ENCODE data around the gene ACAA2. TPM values are rescaled to one million over a fixed set of nuclear protein-coding genes. Genes with fewer than 3 reads are reported as not detected.

Gene ACAA2
- total and polyA plus RNA-seq, 10 of the 15 experiments (the other 5 are each of a cell fraction or from before 2014, with no cell fraction given), result 43.1 to 134 (median 64.6) TPM

GRCh38 chr18:49862656-49863385, 49.5 kb upstream of the ACAA2 start:
- intact Hi-C loops (cut with micrococcal nuclease; ENCODE audit: unreplicated experiment) (loop anchor here (10.0 kb wide), 1 partner anchor 342 kb away; no protein-coding TSS in a partner anchor), in situ Hi-C loops (cut with MboI) (no loop called here)
- ChIA-PET RAD21 (ENCODE audit: unreplicated experiment) (interaction anchor here (0.5 to 3.2 kb wide), 3 partner anchors 353 to 1754 kb away, joined by 3 to 15 read pairs (median 4); no protein-coding TSS in a partner anchor), POLR2A (no interaction called here), CTCF (interaction anchor here (0.6 to 10.0 kb wide), 8 partner anchors 10 to 566 kb away, joined by 3 to 177 read pairs (median 3); no protein-coding TSS in a partner anchor), SMC1A (ENCODE audit: uncharacterized antibody, unreplicated experiment) (interaction anchor here (0.8 to 8.7 kb wide), 2 partner anchors 131 to 352 kb away, joined by 3 to 63 read pairs; no protein-coding TSS in a partner anchor)
- H3K9me3 ChIP-seq (replicated peaks; ENCODE audit: control insufficient read depth, insufficient read depth, low read length), result no peaks in the 10 kb centered on the region
- no peaks in the 10 kb centered on the region for H3K36me3 ChIP-seq (ENCODE audit: control insufficient read depth in 2 of 2, insufficient read depth in 2 of 2, low read length in 1 of 2)
- WGBS (ENCODE audit: insufficient coverage, insufficient replicate concordance, low lambda C conversion rate, missing lambda C conversion rate), result 47% methylated on average over 13 of the region's 13 CpGs
- H3K27ac ChIP-seq (ENCODE audit: control insufficient read depth, insufficient read depth), result no peak overlapping the region
- H3K79me2 ChIP-seq (ENCODE audit: control insufficient read depth, insufficient read depth, low read length), result no peaks in the 10 kb centered on the region
- BruUV-seq (replicated peaks), result no TSS peak
- H3K4me3 ChIP-seq, result no peak overlapping the region
- no peaks in the 10 kb centered on the region for H3K4me1 ChIP-seq (ENCODE audit: control insufficient read depth, insufficient read depth, low read length)
- DNase-seq (ENCODE audit: low read depth, low spot score) (no peak), FAIRE-seq (no peak), ATAC-seq (no peak)
- no peaks in the 10 kb centered on the region; the same call in 1 of the 2 replicates for H4K20me1 ChIP-seq (ENCODE audit: control insufficient read depth, insufficient read depth)
- no peaks in the 10 kb centered on the region; a peak in 2 of 4 replicates for H3K27me3 ChIP-seq (replicated peaks in 1 of 2; ENCODE audit: control insufficient read depth in 2 of 2, insufficient read depth in 2 of 2, low read length in 1 of 2)
- H3K9ac ChIP-seq (ENCODE audit: control insufficient read depth, insufficient read depth, low read length), result no peak overlapping the region
- no peak overlapping the region for H2AFZ ChIP-seq (ENCODE audit: control insufficient read depth, low read depth, low read length)
- no peak overlapping the region for H3K4me2 ChIP-seq (ENCODE audit: control insufficient read depth, insufficient read depth)
- no peak for TF ChIP-seq EED (IDR thresholded peaks at IDR 0.05; ENCODE audit: low read depth)

GRCh38 chr18:49861659-49862058, 48.3 kb upstream of the ACAA2 start:
- no peak for FAIRE-seq
- POLR2A ChIA-PET, result no interaction called here
- no TSS peak for BruUV-seq (replicated peaks)
- H2AFZ ChIP-seq (ENCODE audit: control insufficient read depth, low read depth, low read length), result no peak overlapping the region
- no peak overlapping the region for H3K9ac ChIP-seq (ENCODE audit: control insufficient read depth, insufficient read depth, low read length)
- H4K20me1 ChIP-seq (ENCODE audit: control insufficient read depth, insufficient read depth), result no peaks in the 10 kb centered on the region; the same call in 1 of the 2 replicates
- no peak for ATAC-seq
- no peaks in the 10 kb centered on the region; a peak in 2 of 4 replicates for H3K27me3 ChIP-seq (replicated peaks in 1 of 2; ENCODE audit: control insufficient read depth in 2 of 2, insufficient read depth in 2 of 2, low read length in 1 of 2)
- H3K4me1 ChIP-seq (ENCODE audit: control insufficient read depth, insufficient read depth, low read length), result no peaks in the 10 kb centered on the region
- 13% methylated on average over 3 of the region's 3 CpGs for WGBS (ENCODE audit: insufficient coverage, insufficient replicate concordance, low lambda C conversion rate, missing lambda C conversion rate)
- CTCF ChIA-PET, result interaction anchor here (0.7 to 10.0 kb wide), 13 partner anchors 11 to 415 kb away, joined by 3 to 177 read pairs (median 3); no protein-coding TSS in a partner anchor
- no peak overlapping the region for H3K4me2 ChIP-seq (ENCODE audit: control insufficient read depth, insufficient read depth)
- H3K27ac ChIP-seq (ENCODE audit: control insufficient read depth, insufficient read depth), result no peak overlapping the region
- no peak for DNase-seq (ENCODE audit: low read depth, low spot score)
- H3K9me3 ChIP-seq (replicated peaks; ENCODE audit: control insufficient read depth, insufficient read depth, low read length), result no peaks in the 10 kb centered on the region
- SMC1A ChIA-PET (ENCODE audit: uncharacterized antibody, unreplicated experiment), result interaction anchor here (0.6 to 8.7 kb wide), 4 partner anchors 64 to 351 kb away, joined by 3 to 63 read pairs (median 4); no protein-coding TSS in a partner anchor
- intact Hi-C loops (cut with micrococcal nuclease; ENCODE audit: unreplicated experiment) (loop anchor here (10.0 kb wide), 1 partner anchor 343 kb away; no protein-coding TSS in a partner anchor), in situ Hi-C loops (cut with MboI) (no loop called here)
- RAD21 ChIA-PET (ENCODE audit: unreplicated experiment), result interaction anchor here (0.6 to 3.2 kb wide), 3 partner anchors 8 to 1326 kb away, joined by 3 to 15 read pairs (median 4); no protein-coding TSS in a partner anchor
- no peaks in the 10 kb centered on the region for H3K79me2 ChIP-seq (ENCODE audit: control insufficient read depth, insufficient read depth, low read length)
- no peak overlapping the region for H3K4me3 ChIP-seq
- no peaks in the 10 kb centered on the region for H3K36me3 ChIP-seq (ENCODE audit: control insufficient read depth in 2 of 2, insufficient read depth in 2 of 2, low read length in 1 of 2)
- TF ChIP-seq CHD2 (IDR thresholded peaks at IDR 0.05; ENCODE audit: borderline replicate concordance, low read depth, low read length) (no peak), SMC3 (IDR thresholded peaks at IDR 0.05; ENCODE audit: borderline replicate concordance, low read length) (peak; percentile 37; the same call in 1 of the 2 replicates), CREM (IDR thresholded peaks at IDR 0.05; ENCODE audit: low read depth) (no peak), MLLT1 (IDR thresholded peaks at IDR 0.05) (no peak), MTA3 (IDR thresholded peaks at IDR 0.05; ENCODE audit: borderline replicate concordance, low read length) (no peak), MEF2B (IDR thresholded peaks at IDR 0.05; ENCODE audit: partially characterized antibody, poor library complexity, severe bottlenecking) (no peak), ZNF384 (IDR thresholded peaks at IDR 0.05; ENCODE audit: borderline replicate concordance, low read depth, low read length) (no peak), FOXM1 (IDR thresholded peaks at IDR 0.05; ENCODE audit: low read depth, low read length) (no peak), ASH2L (IDR thresholded peaks at IDR 0.05; ENCODE audit: borderline replicate concordance, low read depth) (no peak), IKZF1 (conservative IDR thresholded peaks at IDR 0.05) (no peak), NFIC (IDR thresholded peaks at IDR 0.05; ENCODE audit: low read depth, low read length) (no peak), RCOR1 (conservative IDR thresholded peaks at IDR 0.05; ENCODE audit: low read depth, low read length) (no peak)
- TF ChIP-seq, protein P1, sequence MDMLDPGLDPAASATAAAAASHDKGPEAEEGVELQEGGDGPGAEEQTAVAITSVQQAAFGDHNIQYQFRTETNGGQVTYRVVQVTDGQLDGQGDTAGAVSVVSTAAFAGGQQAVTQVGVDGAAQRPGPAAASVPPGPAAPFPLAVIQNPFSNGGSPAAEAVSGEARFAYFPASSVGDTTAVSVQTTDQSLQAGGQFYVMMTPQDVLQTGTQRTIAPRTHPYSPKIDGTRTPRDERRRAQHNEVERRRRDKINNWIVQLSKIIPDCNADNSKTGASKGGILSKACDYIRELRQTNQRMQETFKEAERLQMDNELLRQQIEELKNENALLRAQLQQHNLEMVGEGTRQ (IDR thresholded peaks at IDR 0.05; ENCODE audit: borderline replicate concordance, low read depth, low read length), result no peak
